Mesenteric fat pad (tissue), 1 donor: ENCODE data around the gene TMEM255B. TPM values are rescaled to one million over a fixed set of nuclear protein-coding genes. Genes with fewer than 3 reads are reported as not detected.
"Not testable (repeated sequence)": the region's sequence is repeated elsewhere in the genome, so short reads cannot be mapped to it uniquely, and the experiment has no call there.

ENCODE experiments used
- DNase-seq: peaks from one replicate; pipeline ENCODE4 v3.0.0-alpha.2; 2020; ENCODE audit warnings: low spot score
- long read RNA-seq: library from polyadenylated mRNA; unstranded; transcript quantifications from one replicate; pipeline ENCODE4 v2.0.0, GENCODE V29; 2020
- total RNA-seq: library from RNA; stranded (reverse); fragmentation: NEBNext Ultra II Directional; extraction: Animal tissue kit (Norgen Biotek cat#: 25700); gene quantifications from one replicate; pipeline ENCODE4 v1.2.1, GENCODE V29; 2021
- donor health status: DM: yes; HTN: yes; CAD: no.

TMEM255B gene
- 22.7 TPM for total RNA-seq
- long read RNA-seq, full-length matches to known transcripts = 11 of 29 reads
- long read RNA-seq, partial matches to known transcripts = 1 of 29 reads
- long read RNA-seq, other reads (novel, unspliced or antisense) = 17 of 29 reads

GRCh38 chr13:113758651-113759524 is at the start of gene TMEM255B:
Gene TMEM255B, plus strand, starts transcription at chr13:113759226. Its CDS starts 44 bp downstream, at chr13:113759270.
- DNase-seq = peak; percentile 97

- no peak for DNase-seq
These were observed 36.1 kb upstream of the TMEM255B start for GRCh38 chr13:113722921-113723320.

GRCh38 chr13:113723410-113724015 is 35.5 kb upstream of the TMEM255B start:
- DNase-seq = no peak

GRCh38 chr13:113724016-113724758 is 34.8 kb upstream of the TMEM255B start:
- no peak for DNase-seq

GRCh38 chr13:113724780-113725315 is 34.2 kb upstream of the TMEM255B start:
- no peak for DNase-seq

GRCh38 chr13:113725329-113726105 is 33.5 kb upstream of the TMEM255B start:
- DNase-seq = not testable (repeated sequence)

GRCh38 chr13:113726106-113726821 is 32.8 kb upstream of the TMEM255B start:
- not testable (repeated sequence) for DNase-seq

GRCh38 chr13:113726961-113727411 is 32.0 kb upstream of the TMEM255B start:
- no peak for DNase-seq

- no peak for DNase-seq
These were observed 30.4 kb upstream of the TMEM255B start for GRCh38 chr13:113728571-113729054.

GRCh38 chr13:113729187-113730019 is 29.6 kb upstream of the TMEM255B start:
- no peak for DNase-seq

- DNase-seq = no peak
These were observed 28.8 kb upstream of the TMEM255B start for GRCh38 chr13:113730258-113730691.

GRCh38 chr13:113730831-113731191 is 28.2 kb upstream of the TMEM255B start:
- DNase-seq = no peak

- no peak for DNase-seq
These were observed 27.5 kb upstream of the TMEM255B start for GRCh38 chr13:113731192-113732175.

- no peak for DNase-seq
These were observed 26.7 kb upstream of the TMEM255B start for GRCh38 chr13:113732176-113732960.

- DNase-seq = no peak
These were observed 25.8 kb upstream of the TMEM255B start for GRCh38 chr13:113732961-113733950.
